ENCODE measurements around the gene TFCP2.

TFCP2 gene

DNA sequence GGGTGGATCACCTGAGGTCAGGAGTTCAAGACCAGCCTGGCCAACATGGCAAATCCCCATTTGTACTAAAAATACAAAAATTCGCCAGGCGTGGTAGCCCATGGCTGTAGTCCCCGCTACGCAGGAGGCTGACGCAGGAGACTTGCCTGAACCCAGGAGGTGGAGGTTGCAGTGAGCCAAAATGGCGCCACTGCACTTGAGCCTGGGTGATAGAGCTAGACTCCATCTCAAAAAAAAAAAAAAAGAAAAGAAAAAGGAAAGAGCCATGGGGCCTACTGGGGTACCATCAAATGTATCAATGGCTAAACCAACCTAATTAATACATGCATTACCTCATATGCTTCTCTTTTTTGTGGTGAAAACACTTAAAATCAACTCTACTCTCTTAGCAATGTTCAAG, 10.7 kb downstream of the TFCP2 start:
- no peak overlapping the region for H3K9ac ChIP-seq (ENCODE audit: low read length)
- no peak overlapping the region for H3K4me2 ChIP-seq (ENCODE audit: low read length)
- TF ChIP-seq, protein P1, sequence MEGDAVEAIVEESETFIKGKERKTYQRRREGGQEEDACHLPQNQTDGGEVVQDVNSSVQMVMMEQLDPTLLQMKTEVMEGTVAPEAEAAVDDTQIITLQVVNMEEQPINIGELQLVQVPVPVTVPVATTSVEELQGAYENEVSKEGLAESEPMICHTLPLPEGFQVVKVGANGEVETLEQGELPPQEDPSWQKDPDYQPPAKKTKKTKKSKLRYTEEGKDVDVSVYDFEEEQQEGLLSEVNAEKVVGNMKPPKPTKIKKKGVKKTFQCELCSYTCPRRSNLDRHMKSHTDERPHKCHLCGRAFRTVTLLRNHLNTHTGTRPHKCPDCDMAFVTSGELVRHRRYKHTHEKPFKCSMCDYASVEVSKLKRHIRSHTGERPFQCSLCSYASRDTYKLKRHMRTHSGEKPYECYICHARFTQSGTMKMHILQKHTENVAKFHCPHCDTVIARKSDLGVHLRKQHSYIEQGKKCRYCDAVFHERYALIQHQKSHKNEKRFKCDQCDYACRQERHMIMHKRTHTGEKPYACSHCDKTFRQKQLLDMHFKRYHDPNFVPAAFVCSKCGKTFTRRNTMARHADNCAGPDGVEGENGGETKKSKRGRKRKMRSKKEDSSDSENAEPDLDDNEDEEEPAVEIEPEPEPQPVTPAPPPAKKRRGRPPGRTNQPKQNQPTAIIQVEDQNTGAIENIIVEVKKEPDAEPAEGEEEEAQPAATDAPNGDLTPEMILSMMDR (IDR thresholded peaks at IDR 0.05; ENCODE audit: low read length), result no peak
- no peak for TF ChIP-seq EZH2 (IDR thresholded peaks at IDR 0.05; ENCODE audit: borderline replicate concordance, low read length)
- H3K36me3 ChIP-seq (ENCODE audit: insufficient read depth, low read length), result no peaks in the 10 kb centered on the region
- H3K4me3 ChIP-seq (ENCODE audit: low read depth, low read length, poor library complexity, severe bottlenecking), result no peak overlapping the region
- H3K9me2 ChIP-seq (ENCODE audit: low read depth, low read length), result no peaks in the 10 kb centered on the region
- H3K79me2 ChIP-seq (ENCODE audit: insufficient read depth, low read length), result no peaks in the 10 kb centered on the region
- no peaks in the 10 kb centered on the region for H3K4me1 ChIP-seq (ENCODE audit: insufficient read depth, low read length, severe bottlenecking)
- H3F3A ChIP-seq (ENCODE audit: insufficient read depth, low read length), result no peaks in the 10 kb centered on the region
- H4K20me1 ChIP-seq (ENCODE audit: insufficient read depth, low read length), result no peaks in the 10 kb centered on the region
- H3K9me3 ChIP-seq (ENCODE audit: low read length), result no peaks in the 10 kb centered on the region
- no peaks in the 10 kb centered on the region for H3K27me3 ChIP-seq (ENCODE audit: insufficient read depth, low read length)
- H3K27ac ChIP-seq (ENCODE audit: low read depth, low read length, poor library complexity, severe bottlenecking), result no peak overlapping the region
- H2AFZ ChIP-seq (ENCODE audit: low read length), result no peak overlapping the region

DNA sequence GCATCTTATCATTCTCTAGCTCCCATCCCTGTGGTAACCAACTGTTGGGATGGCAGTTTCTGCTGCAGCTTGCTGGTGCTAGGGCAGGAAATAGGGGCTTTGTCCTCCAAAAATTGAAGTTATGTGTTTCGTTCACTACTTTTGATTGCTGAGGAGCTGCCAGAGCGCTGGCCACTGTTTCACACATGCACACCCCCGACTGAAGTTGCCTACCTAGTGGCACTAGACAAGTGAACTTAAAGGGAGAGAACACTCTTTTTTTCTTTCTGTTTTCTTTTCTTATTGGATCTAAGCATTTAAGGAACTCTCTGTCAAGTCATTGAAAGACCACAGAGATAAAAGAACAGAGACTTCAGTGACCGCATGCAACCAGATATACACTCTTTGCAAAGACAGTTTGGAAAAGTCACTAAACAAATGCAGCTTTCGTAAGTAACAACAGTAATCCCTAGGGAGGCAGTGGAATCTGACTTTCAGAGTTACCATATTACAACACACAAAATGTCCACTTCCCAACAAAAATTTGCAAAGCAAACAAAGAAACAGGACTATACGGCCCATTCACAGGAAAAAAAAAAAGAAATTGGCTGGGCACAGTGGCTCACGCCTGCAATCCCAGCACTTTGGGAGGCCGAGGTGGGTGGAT, 12.0 kb downstream of the TFCP2 start:
- TF ChIP-seq EZH2 (IDR thresholded peaks at IDR 0.05; ENCODE audit: borderline replicate concordance, low read length), result no peak
- TF ChIP-seq, protein P1 (IDR thresholded peaks at IDR 0.05; ENCODE audit: low read length), result no peak
- Histone ChIP-seq H3K4me3 (ENCODE audit: low read depth, low read length, poor library complexity, severe bottlenecking) (no peak overlapping the region), H4K20me1 (ENCODE audit: insufficient read depth, low read length) (no peaks in the 10 kb centered on the region), H3K4me2 (ENCODE audit: low read length) (no peak overlapping the region), H3F3A (ENCODE audit: insufficient read depth, low read length) (no peaks in the 10 kb centered on the region), H3K27me3 (ENCODE audit: insufficient read depth, low read length) (no peaks in the 10 kb centered on the region), H3K4me1 (ENCODE audit: insufficient read depth, low read length, severe bottlenecking) (no peaks in the 10 kb centered on the region), H3K9ac (ENCODE audit: low read length) (no peak overlapping the region), H3K79me2 (ENCODE audit: insufficient read depth, low read length) (no peaks in the 10 kb centered on the region), H2AFZ (ENCODE audit: low read length) (no peak overlapping the region), H3K27ac (ENCODE audit: low read depth, low read length, poor library complexity, severe bottlenecking) (no peak overlapping the region), H3K9me3 (ENCODE audit: low read length) (no peaks in the 10 kb centered on the region), H3K9me2 (ENCODE audit: low read depth, low read length) (no peaks in the 10 kb centered on the region), H3K36me3 (ENCODE audit: insufficient read depth, low read length) (no peaks in the 10 kb centered on the region)

DNA sequence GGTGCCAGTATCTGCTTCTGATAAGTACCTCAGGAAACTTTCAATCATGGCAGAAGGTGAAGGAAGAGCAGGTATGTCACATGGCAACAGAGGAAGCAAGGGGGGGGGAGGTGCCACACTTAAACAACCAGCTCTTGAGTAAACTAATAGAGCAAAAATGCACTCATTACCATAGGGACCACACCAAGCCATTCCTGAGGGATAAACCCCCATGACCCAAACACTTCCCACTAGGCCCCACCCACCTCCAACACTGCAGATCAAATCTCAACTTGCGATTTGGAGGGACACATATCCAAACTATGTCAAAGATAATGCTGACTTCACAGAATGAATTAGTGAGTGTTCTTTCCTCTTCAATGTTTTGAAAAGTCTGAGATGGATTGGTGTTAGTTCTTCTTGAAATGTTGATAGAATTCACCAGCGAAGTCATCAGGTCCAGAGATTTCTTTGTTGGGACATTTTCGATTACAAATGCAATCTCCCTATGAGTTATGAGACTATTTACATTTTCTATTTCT, 16.6 kb downstream of the TFCP2 start:
- no peaks in the 10 kb centered on the region for H3K9me2 ChIP-seq (ENCODE audit: low read depth, low read length)
- H3K36me3 ChIP-seq (ENCODE audit: insufficient read depth, low read length), result no peaks in the 10 kb centered on the region
- no peaks in the 10 kb centered on the region for H3F3A ChIP-seq (ENCODE audit: insufficient read depth, low read length)
- no peaks in the 10 kb centered on the region for H3K4me1 ChIP-seq (ENCODE audit: insufficient read depth, low read length, severe bottlenecking)
- no peak overlapping the region for H3K4me2 ChIP-seq (ENCODE audit: low read length)
- no peak overlapping the region for H2AFZ ChIP-seq (ENCODE audit: low read length)
- H3K27ac ChIP-seq (ENCODE audit: low read depth, low read length, poor library complexity, severe bottlenecking), result no peak overlapping the region
- no peaks in the 10 kb centered on the region for H3K27me3 ChIP-seq (ENCODE audit: insufficient read depth, low read length)
- no peak overlapping the region for H3K4me3 ChIP-seq (ENCODE audit: low read depth, low read length, poor library complexity, severe bottlenecking)
- no peaks in the 10 kb centered on the region for H3K79me2 ChIP-seq (ENCODE audit: insufficient read depth, low read length)
- no peaks in the 10 kb centered on the region for H4K20me1 ChIP-seq (ENCODE audit: insufficient read depth, low read length)
- TF ChIP-seq EZH2 (IDR thresholded peaks at IDR 0.05; ENCODE audit: borderline replicate concordance, low read length), result no peak
- TF ChIP-seq, protein P1 (IDR thresholded peaks at IDR 0.05; ENCODE audit: low read length), result no peak
- H3K9me3 ChIP-seq (ENCODE audit: low read length), result no peaks in the 10 kb centered on the region
- H3K9ac ChIP-seq (ENCODE audit: low read length), result no peak overlapping the region

Data from OCI-LY1 (cell line).